NCI-H1436 (cell line): ENCODE results near the gene TMEM30B.
A peak's percentile ranks its signal among the peaks of the same experiment; 100 is the strongest.
"Not testable (repeated sequence)": the region's sequence is repeated elsewhere in the genome, so short reads cannot be mapped to it uniquely, and the experiment has no call there.

Source experiments
- DNase-seq: peaks from one replicate; lab custom pipeline; 2025; lab: John Stamatoyannopoulos, UW

The TMEM30B gene

DNA sequence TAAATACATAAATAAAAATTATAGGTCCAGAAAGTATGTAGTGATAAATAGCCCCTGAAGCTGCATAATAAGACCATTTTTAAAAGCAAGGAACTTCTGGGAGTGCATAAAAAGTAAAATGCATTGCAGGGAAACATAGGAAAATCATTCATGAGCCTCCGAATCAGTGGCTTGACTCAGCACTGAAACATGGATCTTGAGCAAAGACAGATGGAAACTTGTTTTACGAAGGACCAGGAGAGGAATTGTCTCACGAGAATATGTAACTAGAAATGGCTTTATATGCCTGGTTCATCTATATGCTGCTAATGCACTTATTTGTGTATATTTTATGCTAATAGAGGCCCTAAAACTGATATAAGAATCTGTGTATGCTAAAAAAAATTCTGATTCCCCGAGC, 14.7 kb downstream of the TMEM30B start:
- no peak for DNase-seq

DNA sequence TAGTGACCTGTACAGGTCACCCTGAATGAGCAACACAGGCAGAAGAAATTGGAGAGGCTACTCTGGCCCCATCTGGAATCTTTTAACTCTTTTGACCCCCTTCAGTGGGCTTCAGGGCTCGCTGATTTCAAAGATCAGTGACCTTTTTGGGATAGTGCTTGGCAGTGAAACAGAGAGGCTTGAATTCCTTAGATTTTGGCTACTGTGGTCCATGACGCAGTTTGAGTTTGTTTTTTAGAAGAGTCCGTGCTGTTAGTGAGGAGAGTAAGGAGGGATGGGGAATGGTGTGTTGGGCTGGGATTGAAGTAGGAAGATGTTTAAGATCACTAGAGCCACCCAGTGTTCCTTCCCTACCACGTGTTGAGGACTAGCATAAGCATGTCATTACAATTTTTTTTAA, 16.5 kb downstream of the TMEM30B start:
- DNase-seq, result no peak

DNA sequence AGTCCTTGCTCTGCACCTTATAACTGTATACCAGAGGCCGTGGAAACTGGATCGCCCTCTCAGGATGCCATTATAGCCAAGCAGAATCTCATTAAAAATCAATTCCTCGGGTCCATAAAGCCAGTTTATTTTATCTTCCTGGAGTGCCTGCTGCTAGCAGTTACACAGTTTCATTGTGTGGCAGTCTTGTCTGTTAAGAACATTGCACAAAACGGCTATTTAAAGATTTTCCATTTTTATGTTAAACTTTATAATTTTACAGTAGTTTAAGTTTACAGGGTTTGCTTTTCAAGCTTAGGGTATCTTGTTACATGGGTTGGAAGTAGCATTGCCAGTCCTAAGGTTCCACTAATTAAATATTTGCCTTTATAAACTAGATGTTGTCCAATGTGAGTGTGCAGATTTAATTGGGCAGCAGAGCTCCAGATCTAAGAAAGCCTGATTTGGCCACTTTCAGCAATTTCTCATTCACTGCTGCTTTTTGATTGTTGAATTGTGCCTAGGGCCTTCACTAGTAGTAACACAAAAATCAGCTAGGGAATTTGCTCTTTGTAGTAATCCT, 17.0 kb downstream of the TMEM30B start:
- DNase-seq, result no peak

DNA sequence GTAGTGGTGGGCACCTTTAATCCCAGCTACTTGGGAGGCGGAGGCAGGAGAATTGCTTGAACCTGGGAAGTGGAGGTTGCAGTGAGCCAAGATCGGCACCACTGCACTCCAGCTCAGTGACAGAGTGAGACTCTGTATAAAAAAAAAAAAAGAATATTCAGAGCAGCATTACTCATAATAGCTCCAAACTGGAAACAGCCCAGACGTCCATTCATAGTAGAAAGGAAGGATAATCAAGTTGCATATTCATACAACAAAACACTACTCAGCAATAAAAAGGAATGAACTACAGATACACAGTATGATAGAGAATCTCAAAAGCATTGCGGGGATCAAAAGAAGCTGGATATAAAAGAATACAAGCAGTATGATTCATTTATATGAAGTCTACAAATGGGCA, 19.1 kb downstream of the TMEM30B start:
- no peak for DNase-seq

DNA sequence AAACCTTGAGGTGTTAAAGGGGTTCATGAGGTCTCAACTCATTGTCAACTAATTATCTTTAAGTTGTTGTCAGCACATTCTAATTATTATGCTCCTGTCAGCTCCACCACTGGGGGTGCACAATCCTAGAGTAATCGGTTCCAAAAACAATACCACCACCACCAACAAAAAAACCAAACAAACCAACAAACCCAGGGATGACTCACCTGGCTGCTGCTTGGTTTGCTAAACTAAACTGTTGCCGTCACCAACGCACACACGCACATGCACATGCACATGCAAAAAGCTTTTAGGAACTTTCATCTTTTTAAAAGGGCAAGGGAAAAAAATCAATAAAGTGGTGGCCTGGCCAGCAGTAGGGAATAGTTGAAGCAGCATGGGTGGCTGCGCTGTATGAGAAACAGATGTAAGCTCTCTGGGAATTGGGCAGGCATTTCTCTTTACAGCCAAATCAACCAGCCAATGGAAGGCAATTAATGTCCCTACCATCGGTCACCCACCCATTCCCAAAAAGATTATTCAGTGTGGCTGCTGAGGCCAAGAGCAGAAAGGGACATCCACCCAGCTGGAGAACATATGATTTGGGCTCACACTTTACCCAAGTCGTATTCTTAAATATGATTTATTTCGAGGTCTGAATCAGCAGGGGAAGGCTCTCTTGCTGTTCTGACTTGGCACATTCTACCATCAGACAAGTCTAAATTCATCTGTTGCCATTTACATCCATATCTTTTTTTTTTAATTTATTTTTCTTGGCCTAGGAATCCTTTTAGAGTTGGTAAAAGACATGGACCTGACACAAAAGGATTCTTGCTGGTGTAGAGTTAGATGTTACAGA, 20.0 kb downstream of the TMEM30B start:
- DNase-seq, result no peak

DNA sequence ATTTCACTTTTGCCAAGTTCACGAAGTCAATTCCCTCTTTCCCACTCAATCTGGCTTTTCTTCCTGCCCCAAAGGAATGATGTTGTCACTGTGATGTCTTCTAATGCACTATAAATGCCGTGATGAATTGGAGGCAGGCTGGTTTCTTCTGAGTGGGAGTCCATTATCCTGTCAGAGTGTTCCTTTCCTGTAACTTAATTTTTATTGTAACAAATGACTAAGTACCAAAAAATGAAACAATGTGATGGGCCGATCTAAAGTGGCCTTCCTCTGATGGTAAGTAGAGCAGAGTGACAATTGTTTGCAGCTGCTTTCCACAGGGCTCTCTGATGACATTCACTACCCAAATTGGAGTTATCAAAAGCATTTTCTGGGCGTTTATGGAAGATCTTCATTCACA, 22.2 kb downstream of the TMEM30B start:
- DNase-seq, result peak; percentile 27

DNA sequence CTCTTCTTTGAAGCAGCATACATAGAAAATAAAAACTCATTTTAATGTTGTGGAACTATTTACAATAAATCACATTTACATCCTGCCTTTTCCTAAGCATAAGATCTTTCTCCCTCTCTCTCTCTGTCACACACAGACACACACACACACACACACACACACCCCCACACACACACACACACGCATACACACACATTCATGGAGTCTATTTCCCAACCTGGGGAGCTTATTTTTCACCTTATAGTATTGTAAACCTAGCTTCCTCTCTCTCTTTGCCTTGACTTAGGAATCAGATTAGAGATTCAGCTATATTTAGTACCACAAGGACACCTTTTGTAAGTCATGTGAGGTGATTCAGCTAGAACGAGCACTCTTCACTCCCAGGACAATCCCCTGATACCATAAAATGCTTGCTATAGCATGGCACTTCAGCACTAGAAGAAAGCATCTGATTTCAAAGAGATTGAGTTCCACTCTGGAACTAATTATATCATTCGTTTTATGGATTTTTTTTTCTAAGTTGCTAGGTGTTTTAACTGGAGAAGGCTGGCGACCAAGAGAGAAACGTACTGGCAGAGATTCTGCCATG, 23.6 kb downstream of the TMEM30B start:
- peak; percentile 65 for DNase-seq

DNA sequence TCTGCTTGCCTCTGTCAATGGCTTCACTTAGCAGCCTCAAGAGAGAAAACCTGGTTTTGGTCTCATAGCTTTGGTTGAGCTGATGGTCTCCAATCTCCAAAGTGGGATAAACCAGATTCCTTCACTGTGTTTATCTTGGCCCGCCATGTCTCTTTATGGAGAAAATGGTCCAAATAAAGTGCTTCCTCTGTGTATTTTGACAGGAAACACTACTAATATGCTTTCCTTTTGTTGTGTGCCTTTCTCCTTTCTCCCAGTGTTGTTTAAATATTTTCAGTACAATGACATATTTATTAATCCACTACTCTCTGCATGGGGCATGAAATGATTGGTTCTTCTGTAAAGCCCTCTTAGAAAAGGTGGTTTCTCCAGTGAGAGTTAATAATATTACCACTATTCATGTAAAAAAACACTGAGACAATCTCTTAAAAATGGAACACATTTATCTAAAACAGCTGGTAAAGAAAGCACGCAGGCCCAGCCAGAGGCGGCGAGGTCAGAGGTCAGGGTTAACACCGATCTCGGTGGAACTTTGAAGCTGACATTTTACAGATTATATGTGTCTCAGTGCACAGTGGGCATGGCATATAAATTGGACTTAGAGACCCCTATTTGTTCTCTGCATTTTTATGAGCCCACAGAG, 24.2 kb downstream of the TMEM30B start:
- no peak for DNase-seq

DNA sequence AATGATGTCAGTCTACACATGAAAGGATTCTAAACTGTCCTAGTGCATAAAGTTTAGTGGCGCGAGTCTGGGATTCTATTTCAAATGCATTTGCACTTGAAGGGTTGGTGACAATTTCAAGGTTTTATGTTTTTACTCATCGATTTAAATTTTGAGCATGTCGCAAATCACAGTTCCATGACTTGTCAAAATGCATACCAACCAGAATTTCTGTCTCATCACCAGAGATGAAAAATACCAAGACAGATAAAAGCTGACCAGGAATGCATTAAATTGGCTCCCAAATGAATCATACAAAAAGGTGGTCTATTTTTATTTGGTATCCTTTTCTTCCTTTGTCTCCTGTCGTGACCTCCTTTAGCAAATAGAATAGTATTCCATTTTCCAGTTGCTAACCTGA, 25.2 kb downstream of the TMEM30B start:
- DNase-seq, result no peak

DNA sequence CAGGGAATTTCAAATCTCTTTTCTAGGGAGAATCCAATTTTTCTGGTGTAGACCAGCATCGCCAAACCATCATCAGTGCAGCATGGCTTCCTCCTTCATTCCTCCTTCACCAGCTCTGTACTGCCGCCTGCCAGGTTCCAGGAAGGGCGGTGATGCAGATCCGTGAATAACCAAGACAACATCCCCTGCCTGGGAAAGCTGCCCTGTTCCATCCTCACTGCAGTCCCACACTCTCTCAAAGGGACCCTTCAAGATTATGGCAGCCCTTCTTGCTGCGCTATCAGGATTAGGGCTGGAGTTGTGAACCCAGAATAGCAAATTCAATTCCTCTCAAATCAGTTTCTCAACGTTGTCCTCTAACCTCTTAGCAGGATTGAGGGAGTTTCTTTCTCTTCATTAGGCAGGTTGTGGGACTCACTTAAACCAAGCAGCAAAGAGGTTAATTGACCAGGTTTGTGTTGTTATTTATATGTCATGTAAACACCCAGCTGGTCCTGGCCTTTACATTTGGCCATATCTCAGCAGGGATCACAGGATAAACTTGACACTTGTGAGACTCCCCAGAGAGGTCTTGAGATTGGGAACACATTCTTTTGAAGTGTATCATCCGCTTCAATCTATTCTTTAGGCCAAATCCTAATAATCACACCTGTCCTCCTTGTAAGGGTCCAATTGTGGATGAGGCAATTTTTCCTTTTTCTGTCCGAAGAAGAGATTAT, 26.2 kb downstream of the TMEM30B start:
- DNase-seq, result no peak

DNA sequence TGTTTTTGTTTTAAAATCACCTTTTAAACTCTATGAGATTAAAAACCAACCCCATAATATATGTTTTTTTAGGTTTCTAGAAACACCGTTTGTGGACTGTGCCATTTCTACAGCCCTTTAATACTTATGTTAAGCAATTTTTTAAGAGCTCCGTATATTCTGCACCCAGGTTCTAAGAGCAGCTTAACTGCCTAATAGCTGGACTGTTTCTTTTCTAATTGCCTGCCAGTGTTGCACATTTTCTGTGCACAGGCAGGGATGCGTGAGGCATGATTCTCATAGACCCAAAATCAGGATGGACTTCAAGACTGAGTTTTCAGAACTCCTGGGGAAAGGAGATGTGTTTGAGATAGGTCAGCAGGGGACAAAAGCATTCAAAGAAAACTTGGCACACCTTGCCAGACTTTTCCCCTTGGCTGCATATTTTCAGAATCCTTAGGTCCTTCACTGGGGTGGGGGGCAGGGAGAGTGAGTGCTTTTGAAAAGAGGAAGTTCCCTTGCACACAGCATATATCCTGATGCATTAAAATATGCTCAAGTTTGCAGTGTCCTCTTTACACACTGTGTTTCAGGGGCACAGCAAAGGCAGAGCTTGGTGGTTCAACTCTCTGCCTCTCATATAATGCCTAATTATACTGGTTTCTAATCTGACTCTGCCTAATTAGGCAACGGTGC, 27.9 kb downstream of the TMEM30B start:
- no peak for DNase-seq

DNA sequence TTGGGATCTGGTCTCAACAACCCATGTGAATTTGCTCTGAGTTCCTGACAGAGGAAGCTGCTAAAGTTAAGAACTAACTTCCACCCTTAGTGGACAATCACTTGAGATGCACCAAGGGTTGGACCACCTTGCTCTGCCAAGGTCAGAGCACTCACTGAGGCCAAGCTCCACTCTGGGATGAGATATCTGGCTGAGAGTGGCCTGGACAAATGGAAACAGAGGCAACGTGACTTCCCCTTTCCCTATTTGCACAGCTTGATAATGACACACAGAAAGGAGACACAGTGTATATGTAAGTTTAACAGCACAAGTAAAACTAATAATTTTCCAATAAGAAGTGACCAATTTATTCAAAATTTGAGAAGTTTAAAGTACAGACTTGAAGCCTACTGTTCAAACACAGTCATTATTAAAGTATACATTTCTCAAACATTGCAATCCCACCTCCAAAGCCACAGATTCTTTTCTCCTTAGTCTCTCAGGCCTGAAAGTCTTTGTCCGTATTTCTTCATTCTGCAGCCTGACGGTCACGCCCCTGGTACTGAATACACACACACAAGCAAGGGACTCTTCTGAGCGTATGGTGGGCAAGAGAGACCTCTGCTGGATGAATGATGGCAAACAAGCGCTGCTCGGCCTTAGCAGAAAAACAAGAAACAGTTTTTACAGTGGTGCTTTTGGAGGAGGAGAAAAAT, 28.6 kb downstream of the TMEM30B start:
- peak; percentile 78 for DNase-seq

DNA sequence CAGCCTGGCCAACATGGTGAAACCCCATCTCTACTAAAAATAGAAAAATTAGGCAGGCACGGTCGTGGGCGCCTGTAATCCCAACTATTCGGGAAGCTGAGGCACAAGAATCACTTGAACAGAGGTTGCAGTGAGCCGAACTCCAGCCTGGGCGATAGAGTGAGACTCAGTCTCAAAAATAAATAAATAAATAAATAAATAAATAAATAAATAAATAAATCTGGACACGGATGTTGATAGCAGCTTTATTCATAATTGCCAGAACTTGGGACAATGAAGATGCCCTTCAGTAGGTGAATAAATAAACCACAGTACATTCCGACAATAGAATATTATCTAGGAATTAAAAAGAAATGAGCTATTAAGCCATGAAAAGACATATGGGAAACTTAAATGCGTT, 31.1 kb downstream of the TMEM30B start:
- no peak for DNase-seq

DNA sequence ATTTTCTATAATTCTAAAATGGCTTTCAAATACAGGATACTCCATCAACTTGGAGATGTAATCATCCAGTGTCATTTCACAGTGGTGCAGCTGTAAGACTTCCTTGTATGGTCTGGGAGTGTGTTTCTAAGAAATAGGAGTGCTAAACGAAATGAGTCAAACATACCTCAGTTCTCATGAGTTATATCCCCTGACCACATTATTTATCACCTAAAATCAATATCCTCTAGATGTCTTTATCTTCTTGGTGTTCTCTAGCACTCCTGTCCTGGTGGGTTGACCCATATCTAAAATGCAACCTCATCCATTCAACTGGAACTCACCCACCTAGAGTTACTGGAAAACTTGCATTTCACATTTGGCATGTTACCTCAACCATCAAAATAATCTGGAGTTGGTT, 33.2 kb downstream of the TMEM30B start:
- no peak for DNase-seq

DNA sequence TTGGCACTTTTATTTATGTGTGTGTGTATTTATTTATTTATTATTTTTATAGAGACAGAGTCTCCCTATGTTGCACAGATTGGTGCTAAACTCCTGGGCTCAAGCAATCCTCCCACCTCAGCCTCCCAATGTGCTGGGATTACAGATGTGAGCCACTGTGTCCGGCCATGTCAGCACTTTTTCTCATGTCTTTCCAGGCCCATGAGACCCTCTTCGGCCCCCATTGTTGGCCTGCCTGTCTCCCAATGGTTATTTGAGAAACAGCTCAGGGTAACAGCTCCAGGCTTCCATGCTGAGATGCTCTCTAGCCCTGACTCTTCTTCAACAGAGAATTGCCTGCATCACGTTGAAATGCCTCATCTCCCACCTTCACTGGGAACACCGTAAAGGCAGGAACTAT, 34.4 kb downstream of the TMEM30B start:
- DNase-seq, result no peak

DNA sequence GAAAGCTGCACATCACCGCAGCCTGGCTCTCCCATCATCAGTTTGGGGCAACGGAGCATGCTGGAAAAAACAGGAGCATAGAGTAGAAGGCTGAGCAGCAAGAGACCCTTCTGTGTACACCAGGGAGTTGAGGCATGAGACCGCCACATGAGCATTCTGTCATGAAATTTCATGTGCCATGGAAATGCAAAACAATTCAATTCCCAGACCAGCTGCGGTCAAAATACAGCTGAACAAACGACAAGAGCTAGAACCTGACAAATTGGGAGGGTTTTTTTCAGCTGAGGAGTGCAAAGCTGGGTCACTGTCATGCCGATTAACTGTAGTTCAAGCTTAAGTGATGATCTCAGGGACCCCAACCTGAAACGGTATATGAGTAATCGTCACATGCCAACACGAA, 37.1 kb downstream of the TMEM30B start:
- DNase-seq, result no peak

DNA sequence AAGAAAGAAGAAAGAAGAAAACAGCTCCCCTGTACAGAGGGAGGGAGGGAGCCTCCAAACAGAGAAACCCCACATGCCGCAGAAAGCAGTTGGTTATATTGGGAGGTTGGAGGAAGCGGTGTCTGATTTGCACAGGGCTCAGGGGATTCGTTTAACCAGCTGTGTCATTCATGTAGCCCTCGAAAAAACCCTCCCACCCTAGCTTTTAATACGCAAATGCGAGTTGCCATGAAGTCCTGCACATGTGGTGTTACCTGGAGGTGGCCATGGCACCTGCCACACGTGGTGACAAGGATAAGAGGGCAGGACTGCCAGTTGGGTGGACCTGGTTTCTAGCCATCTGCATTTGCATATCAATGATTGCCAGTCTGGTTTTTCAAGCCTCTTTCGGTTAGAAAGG, 40.9 kb downstream of the TMEM30B start:
- no peak for DNase-seq

DNA sequence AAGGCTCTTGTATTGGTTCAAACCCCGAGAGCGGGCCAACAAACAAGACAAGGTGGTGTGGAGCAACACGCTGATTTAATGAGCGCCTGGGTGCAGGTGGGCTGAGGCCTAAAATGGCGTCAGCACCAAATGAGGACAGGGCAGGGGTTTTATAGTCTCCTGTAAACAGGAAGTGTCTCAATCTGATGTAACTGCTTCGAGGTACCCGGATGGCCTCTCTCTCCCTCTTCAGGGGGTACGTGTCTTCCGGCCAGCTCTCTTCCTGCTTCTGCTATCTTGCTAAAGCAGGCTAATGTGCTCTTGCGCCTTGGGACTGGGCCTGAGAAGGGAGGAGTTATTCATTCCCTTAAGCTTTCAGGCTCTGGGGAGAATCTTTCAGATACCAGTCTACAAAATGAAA, 41.9 kb downstream of the TMEM30B start:
- not testable (repeated sequence) for DNase-seq

DNA sequence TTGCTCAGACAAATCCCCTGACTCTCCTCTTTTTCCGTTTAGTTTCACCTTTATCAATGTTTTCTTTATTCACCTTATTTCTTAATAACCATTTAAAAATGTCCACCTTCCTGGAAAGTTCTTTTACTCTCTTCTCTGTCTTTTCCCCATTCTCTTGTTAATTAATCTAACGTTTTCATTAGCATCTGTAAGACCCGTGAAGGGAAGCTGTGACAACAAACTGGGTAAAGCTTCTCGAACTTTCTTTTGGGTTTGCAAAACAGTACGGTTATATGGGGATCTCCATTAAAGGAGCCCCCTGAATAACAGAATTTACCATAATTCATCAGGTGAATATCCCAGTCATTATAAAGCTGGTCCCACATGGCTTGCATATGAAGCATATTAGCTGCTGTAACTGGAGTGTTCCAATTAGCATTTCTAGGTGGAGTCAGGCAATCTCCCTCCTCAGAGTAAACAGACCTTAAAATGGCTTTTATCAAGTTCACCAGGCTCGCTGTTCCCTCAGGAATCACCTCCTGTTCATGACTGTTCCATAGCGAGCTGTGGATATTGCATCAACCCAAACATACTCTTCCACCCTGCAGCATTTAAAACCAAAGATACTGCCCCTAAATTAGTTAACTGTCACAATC, 42.4 kb downstream of the TMEM30B start:
- DNase-seq, result peak; percentile 18

DNA sequence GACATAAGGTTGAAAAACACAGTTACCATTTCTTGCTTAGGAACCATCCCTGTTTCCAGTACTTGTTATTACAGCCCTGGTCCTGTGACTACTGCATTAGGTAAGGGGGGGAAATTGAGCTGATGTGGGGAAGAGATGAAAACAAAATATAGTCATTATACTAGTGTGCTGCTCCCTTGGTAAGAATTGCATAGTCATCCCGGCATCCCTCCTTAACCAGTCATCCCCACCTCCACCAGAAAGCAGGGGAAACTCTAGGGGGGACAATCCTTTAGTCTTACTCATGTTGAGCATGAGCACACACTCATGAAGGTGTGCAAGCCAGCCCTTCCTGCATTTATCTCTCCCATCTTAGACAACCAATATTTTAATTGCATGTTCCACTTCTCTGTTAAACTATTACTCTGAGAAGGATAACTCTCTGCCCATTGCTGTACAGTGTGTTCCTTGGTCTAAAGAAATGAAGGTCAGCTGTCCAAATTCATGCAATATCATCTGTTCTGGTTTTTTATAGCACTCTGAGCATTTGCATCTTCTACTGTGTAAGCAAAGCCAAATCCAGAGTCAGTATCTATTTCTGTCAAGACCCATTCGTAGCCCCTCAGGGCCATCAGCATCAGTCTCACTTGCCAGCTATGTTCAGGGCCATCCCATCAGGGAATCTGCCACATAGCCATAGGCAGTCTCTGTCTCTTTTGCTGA, 46.8 kb downstream of the TMEM30B start:
- DNase-seq, result no peak
